Measurements from ENCODE around the gene DNAJC18.
"Not testable (repeated sequence)": the region's sequence is repeated elsewhere in the genome, so short reads cannot be mapped to it uniquely, and the experiment has no call there.

The DNAJC18 gene

GRCh38 chr5:139445325-139446170 lies 6.2 kb upstream of the DNAJC18 start:
- no peaks in the 10 kb centered on the region for H3K9me3 ChIP-seq (replicated peaks; ENCODE audit: low read length)
- no peaks in the 10 kb centered on the region for H3K36me3 ChIP-seq (ENCODE audit: insufficient read depth, low read length)
- H3K9ac ChIP-seq (ENCODE audit: low read depth, low read length), result no peak overlapping the region
- H3K27me3 ChIP-seq (ENCODE audit: control insufficient read depth, insufficient read depth, low read length), result no peaks in the 10 kb centered on the region
- peaks cover 21% of the 10 kb centered on the region for H3K4me1 ChIP-seq (ENCODE audit: control insufficient read depth, insufficient read depth, low read length)
- no peak overlapping the region for H3K4me2 ChIP-seq (ENCODE audit: low read length)
- no peak overlapping the region for H3K4me3 ChIP-seq (ENCODE audit: low read length)

- Histone ChIP-seq H3K9ac (ENCODE audit: low read depth, low read length) (peak overlapping the region; percentile 11), H3K4me3 (ENCODE audit: low read length) (no peak overlapping the region), H3K4me2 (ENCODE audit: low read length) (peak overlapping the region; percentile 47), H3K36me3 (ENCODE audit: insufficient read depth, low read length) (no peaks in the 10 kb centered on the region), H3K9me3 (replicated peaks; ENCODE audit: low read length) (no peaks in the 10 kb centered on the region), H3K4me1 (ENCODE audit: control insufficient read depth, insufficient read depth, low read length) (peaks cover 27% of the 10 kb centered on the region), H3K27me3 (ENCODE audit: control insufficient read depth, insufficient read depth, low read length) (no peaks in the 10 kb centered on the region)
Measured at GRCh38 chr5:139443831-139444453, 4.6 kb upstream of the DNAJC18 start.

- H3K9ac ChIP-seq (ENCODE audit: low read depth, low read length); H3K9me3 ChIP-seq (replicated peaks; ENCODE audit: low read length); H3K4me3 ChIP-seq (ENCODE audit: low read length); H3K36me3 ChIP-seq (ENCODE audit: insufficient read depth, low read length); H3K27me3 ChIP-seq (ENCODE audit: control insufficient read depth, insufficient read depth, low read length); H3K4me2 ChIP-seq (ENCODE audit: low read length): not testable (repeated sequence)
- H3K4me1 ChIP-seq (ENCODE audit: control insufficient read depth, insufficient read depth, low read length), result peaks cover 31% of the 10 kb centered on the region
Measured at GRCh38 chr5:139440416-139440815, 1.1 kb upstream of the DNAJC18 start.

GRCh38 chr5:139438707-139439012 lies 665 bp downstream of the DNAJC18 start:
- no peaks in the 10 kb centered on the region for H3K9me3 ChIP-seq (replicated peaks; ENCODE audit: low read length)
- H3K36me3 ChIP-seq (ENCODE audit: insufficient read depth, low read length), result no peaks in the 10 kb centered on the region
- H3K4me3 ChIP-seq (ENCODE audit: low read length), result peak overlapping the region; percentile 96
- H3K27me3 ChIP-seq (ENCODE audit: control insufficient read depth, insufficient read depth, low read length), result no peaks in the 10 kb centered on the region
- peaks cover 18% of the 10 kb centered on the region for H3K4me1 ChIP-seq (ENCODE audit: control insufficient read depth, insufficient read depth, low read length)
- H3K9ac ChIP-seq (ENCODE audit: low read depth, low read length), result peak overlapping the region; percentile 96
- H3K4me2 ChIP-seq (ENCODE audit: low read length), result peak overlapping the region; percentile 92

- Histone ChIP-seq H3K4me3 (ENCODE audit: low read length) (no peak overlapping the region), H3K9me3 (replicated peaks; ENCODE audit: low read length) (no peaks in the 10 kb centered on the region), H3K4me1 (ENCODE audit: control insufficient read depth, insufficient read depth, low read length) (peaks cover 10% of the 10 kb centered on the region), H3K4me2 (ENCODE audit: low read length) (no peak overlapping the region), H3K36me3 (ENCODE audit: insufficient read depth, low read length) (no peaks in the 10 kb centered on the region), H3K27me3 (ENCODE audit: control insufficient read depth, insufficient read depth, low read length) (no peaks in the 10 kb centered on the region), H3K9ac (ENCODE audit: low read depth, low read length) (no peak overlapping the region)
Measured at GRCh38 chr5:139435676-139436075, 3.6 kb downstream of the DNAJC18 start.

GRCh38 chr5:139431706-139432105 lies 7.6 kb downstream of the DNAJC18 start:
- H3K4me2 ChIP-seq (ENCODE audit: low read length), result no peak overlapping the region
- no peak overlapping the region for H3K4me3 ChIP-seq (ENCODE audit: low read length)
- peaks cover 3% of the 10 kb centered on the region for H3K4me1 ChIP-seq (ENCODE audit: control insufficient read depth, insufficient read depth, low read length)
- H3K27me3 ChIP-seq (ENCODE audit: control insufficient read depth, insufficient read depth, low read length), result no peaks in the 10 kb centered on the region
- peaks cover 3% of the 10 kb centered on the region for H3K36me3 ChIP-seq (ENCODE audit: insufficient read depth, low read length)
- H3K9me3 ChIP-seq (replicated peaks; ENCODE audit: low read length), result no peaks in the 10 kb centered on the region
- H3K9ac ChIP-seq (ENCODE audit: low read depth, low read length), result no peak overlapping the region

- peaks cover 3% of the 10 kb centered on the region for H3K36me3 ChIP-seq (ENCODE audit: insufficient read depth, low read length)
- no peak overlapping the region for H3K4me3 ChIP-seq (ENCODE audit: low read length)
- H3K4me1 ChIP-seq (ENCODE audit: control insufficient read depth, insufficient read depth, low read length), result peaks cover 18% of the 10 kb centered on the region
- no peaks in the 10 kb centered on the region for H3K27me3 ChIP-seq (ENCODE audit: control insufficient read depth, insufficient read depth, low read length)
- no peak overlapping the region for H3K4me2 ChIP-seq (ENCODE audit: low read length)
- no peaks in the 10 kb centered on the region for H3K9me3 ChIP-seq (replicated peaks; ENCODE audit: low read length)
- H3K9ac ChIP-seq (ENCODE audit: low read depth, low read length), result no peak overlapping the region
Measured at GRCh38 chr5:139430015-139430414, 9.3 kb downstream of the DNAJC18 start.

- no peak overlapping the region for H3K4me3 ChIP-seq (ENCODE audit: low read length)
- H3K4me2 ChIP-seq (ENCODE audit: low read length), result no peak overlapping the region
- H3K4me1 ChIP-seq (ENCODE audit: control insufficient read depth, insufficient read depth, low read length), result peaks cover 18% of the 10 kb centered on the region
- H3K9ac ChIP-seq (ENCODE audit: low read depth, low read length), result peak overlapping the region; percentile 30
- H3K9me3 ChIP-seq (replicated peaks; ENCODE audit: low read length), result no peaks in the 10 kb centered on the region
- no peaks in the 10 kb centered on the region for H3K27me3 ChIP-seq (ENCODE audit: control insufficient read depth, insufficient read depth, low read length)
- H3K36me3 ChIP-seq (ENCODE audit: insufficient read depth, low read length), result peaks cover 7% of the 10 kb centered on the region
Measured at GRCh38 chr5:139426203-139426885, 13.0 kb downstream of the DNAJC18 start.

- Histone ChIP-seq H3K27me3 (ENCODE audit: control insufficient read depth, insufficient read depth, low read length) (no peaks in the 10 kb centered on the region), H3K4me2 (ENCODE audit: low read length) (no peak overlapping the region), H3K4me3 (ENCODE audit: low read length) (no peak overlapping the region), H3K36me3 (ENCODE audit: insufficient read depth, low read length) (peaks cover 8% of the 10 kb centered on the region), H3K9ac (ENCODE audit: low read depth, low read length) (peak overlapping the region; percentile 8), H3K9me3 (replicated peaks; ENCODE audit: low read length) (no peaks in the 10 kb centered on the region), H3K4me1 (ENCODE audit: control insufficient read depth, insufficient read depth, low read length) (peaks cover 18% of the 10 kb centered on the region)
Measured at GRCh38 chr5:139425497-139425896, 13.8 kb downstream of the DNAJC18 start.

- Histone ChIP-seq H3K4me2 (ENCODE audit: low read length) (no peak overlapping the region), H3K4me3 (ENCODE audit: low read length) (no peak overlapping the region), H3K4me1 (ENCODE audit: control insufficient read depth, insufficient read depth, low read length) (peaks cover 18% of the 10 kb centered on the region), H3K9me3 (replicated peaks; ENCODE audit: low read length) (no peaks in the 10 kb centered on the region), H3K27me3 (ENCODE audit: control insufficient read depth, insufficient read depth, low read length) (no peaks in the 10 kb centered on the region), H3K9ac (ENCODE audit: low read depth, low read length) (no peak overlapping the region), H3K36me3 (ENCODE audit: insufficient read depth, low read length) (peaks cover 19% of the 10 kb centered on the region)
Measured at GRCh38 chr5:139422307-139422893, 16.9 kb downstream of the DNAJC18 start.

Data from skeletal muscle satellite cell (primary cell).